Activated T-cell treated with anti-CD3 and anti-CD28 coated beads, Interleukin-2, amount 50 U/mL, for 1 hour (primary cell): ENCODE data around the gene NRP1.

ENCODE experiments used
- DNase-seq: peaks from one replicate; pipeline ENCODE4 v3.0.0-alpha.2; 2020

The NRP1 gene

DNA sequence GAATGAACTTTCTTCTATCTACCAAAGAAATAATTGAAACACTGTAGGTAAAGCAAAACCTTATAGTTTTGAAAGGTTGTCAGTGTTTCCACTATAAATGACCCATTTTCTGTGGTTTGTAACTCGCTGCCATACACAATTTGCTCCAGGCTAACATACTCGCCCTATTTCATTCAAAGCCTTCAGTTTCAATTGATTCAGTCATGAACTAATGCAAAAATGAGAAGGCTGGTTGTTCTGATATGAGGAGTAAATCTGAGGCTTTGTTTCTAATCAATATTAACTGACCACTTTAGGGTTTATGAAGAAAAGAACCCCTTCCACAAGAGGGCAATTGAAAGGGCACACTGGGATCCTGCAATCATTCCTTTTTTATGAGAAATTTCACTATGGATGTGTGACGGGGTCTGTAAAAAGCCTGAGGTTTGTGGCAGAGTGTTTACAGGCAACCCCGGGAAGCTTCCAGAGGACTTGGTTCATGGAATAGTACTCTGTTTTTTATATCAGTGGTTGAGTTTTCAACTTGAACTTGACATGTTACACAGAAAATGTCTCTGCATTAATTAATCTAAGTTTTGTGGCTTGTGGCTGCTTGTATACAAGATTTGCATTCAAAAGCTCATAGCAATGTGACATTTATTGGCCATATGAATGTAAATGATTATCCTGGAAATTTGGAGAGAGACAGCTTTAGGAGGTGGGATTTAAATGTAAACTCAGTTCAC, 133.2 kb downstream of the NRP1 start:
- no peak for DNase-seq

GRCh38 chr10:33199731-33200232, 134.7 kb downstream of the NRP1 start:
- DNase-seq: no peak

- no peak for DNase-seq
Observed at GRCh38 chr10:33198610-33199009, 135.9 kb downstream of the NRP1 start.

- DNase-seq: no peak
Observed at GRCh38 chr10:33196710-33197491, 137.6 kb downstream of the NRP1 start.

DNA sequence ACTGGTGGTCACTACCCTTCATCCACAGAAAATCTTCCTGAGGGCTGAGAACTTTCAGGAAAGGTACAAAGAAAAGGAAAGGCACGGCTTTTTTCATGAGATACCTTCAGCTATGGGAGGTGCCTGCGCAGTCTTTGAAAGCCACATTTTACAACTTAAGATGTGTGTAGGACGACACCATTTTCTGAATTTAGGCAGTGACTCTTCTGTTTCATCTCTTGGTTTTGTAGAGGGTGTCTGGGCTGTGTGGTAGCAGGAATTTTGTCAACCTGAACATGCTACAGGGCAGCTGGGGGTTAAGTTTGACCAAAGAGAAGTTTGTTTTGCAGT, 138.1 kb downstream of the NRP1 start:
- DNase-seq: no peak

GRCh38 chr10:33195608-33196376, 138.7 kb downstream of the NRP1 start:
- DNase-seq: no peak

DNA sequence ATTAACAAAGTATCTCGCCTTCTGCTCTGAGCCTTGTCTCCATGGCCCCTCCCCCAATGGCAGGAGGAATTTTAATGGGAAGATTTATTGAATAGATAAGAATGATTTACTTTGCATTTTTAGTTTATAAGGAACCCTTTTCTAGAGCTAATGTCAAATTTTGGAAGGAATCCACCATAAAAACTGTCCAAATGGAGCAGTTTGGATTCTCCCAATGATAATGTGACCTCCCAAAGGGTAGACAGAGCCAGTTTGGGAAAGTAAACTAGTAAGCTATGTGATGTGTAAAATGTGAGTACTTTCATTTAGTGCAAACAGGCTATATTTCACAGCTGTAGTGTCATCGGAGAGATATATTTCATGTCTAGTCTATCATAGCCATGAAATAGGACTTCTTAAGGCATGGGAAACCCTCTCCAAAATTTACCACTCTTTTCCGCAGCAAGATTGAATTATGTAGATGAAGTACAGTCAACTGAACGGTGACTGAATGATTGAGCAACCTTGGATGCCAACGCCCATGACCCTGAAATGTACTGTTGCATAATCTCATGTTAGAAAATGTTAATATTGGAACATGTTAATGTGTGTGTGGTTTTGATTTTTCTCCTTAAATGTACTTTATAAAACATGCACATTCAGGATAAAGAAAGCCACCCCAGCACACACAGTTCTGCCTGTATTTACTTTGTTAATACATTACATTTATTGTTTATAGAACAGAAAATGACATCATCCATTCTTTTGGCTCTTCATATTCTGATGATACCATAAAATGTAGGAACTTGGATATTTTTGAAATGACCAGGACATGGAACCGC, 140.6 kb downstream of the NRP1 start:
- DNase-seq: no peak

DNA sequence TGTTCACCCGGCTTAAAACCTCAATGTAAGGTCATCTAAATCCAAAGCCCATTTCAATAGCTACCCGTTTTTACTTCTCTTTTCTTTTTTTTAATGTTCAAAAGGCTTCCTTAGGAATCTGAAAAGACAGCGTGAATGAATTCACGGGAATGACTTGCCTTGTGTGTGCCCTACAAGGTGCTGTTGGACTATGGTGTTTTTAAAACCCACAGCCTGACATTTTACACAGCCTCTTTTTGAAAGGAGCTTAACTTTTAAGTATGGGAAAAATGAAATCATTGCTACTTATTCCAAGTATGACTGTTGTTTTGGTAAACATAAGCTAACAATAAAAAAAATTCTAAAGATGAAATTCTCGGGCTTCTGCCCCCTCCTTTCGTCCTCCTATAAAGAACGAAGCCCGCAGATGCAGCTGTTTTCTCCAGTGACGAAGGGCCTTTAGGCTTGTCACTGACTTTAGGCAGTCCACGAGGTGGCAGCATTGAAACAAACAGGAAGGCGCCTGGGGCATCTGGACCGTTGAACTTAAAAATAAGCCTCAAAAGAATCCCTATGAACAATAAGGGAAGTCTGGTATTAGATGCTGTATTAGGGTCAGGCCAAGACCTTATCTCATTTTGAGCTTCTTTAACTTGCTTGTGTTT, 141.3 kb downstream of the NRP1 start:
- peak; percentile 66 for DNase-seq

DNA sequence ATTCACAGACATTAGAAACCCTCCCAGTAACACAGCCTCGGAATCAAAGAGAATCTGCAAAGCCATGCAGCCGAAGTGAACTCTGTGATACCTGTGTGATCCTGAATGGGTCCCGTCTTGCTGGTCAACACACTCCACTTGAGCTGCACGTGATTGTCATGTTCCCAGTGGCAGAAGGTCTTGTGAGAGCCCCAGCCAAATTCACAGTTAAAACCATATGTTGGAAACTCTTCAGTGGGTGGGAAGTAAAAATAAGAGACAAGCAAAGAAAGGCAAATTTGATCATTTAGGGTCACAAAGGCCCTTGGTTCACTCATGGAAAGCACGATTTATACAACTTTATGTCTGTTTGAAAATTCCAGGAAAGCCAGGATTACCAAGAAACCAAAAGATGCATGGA, 142.3 kb downstream of the NRP1 start:
- DNase-seq: no peak

DNA sequence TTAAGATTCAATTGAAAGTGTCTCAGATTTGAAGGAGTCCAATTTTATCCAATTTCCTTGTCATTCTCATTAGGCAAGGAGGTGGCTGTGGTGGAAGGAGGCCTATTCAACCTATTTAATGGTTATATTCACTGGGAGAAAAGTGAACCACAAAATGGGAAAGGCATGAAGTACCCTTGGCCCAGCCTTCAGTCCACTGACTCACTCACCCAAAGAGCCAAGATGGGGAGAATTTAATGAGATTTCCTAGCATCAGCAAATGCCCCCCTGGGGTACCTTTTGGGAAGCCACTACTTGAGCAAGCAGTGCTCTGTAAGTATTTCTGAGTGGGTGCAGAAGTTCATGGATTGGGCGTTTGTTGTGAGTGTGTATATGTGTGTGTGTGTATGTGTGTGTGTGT, 144.1 kb downstream of the NRP1 start:
- DNase-seq: no peak

- no peak for DNase-seq
Observed at GRCh38 chr10:33189808-33190207, 144.7 kb downstream of the NRP1 start.

DNA sequence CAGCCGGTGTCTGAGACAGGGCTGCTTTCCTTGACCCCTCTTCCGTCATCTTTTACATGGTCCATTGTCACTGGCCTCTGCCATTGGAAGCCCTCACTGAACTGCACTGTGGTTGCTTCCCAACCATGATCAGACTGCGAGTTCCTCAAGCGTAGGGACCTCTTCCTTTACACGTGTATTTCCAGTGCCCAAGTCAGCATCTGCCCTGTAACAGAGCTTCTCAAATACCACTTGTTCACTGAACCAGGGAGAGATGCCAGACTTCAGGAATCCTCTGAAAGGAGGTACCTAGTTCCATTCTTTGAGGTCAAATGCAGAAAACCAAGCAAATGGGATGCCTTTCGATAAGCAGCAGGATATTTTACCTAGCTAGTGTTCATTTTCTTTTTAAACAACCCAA, 145.1 kb downstream of the NRP1 start:
- no peak for DNase-seq

DNA sequence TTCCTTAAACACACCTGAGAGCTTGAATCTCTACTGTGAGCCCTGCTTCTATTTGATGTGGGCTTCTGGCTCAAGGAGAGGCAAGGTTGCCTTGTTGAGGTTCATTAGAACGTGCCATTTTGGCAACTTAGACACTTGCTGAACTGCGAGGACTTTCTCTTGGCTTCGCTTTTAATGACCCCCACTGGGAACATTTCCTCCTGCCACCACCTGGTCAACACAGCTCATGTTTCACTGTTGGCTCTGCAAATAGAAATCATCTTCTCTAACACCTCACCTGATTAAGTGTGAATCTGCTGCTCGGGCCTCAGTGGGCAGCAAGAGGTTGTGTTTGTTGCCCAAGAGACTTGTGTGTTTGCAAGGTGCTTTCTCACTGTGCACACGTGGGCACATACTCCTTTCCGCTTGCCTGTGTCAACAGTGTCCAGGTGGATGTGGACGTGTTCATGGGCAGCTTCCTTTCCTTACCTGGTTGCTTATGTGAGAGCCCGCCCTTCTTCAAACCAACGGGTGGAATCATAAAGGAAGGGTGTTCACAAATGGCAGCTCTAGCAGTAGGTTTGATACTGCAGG, 147.0 kb downstream of the NRP1 start:
- no peak for DNase-seq

- DNase-seq: no peak
Observed at GRCh38 chr10:33186150-33186549, 148.3 kb downstream of the NRP1 start.

DNA sequence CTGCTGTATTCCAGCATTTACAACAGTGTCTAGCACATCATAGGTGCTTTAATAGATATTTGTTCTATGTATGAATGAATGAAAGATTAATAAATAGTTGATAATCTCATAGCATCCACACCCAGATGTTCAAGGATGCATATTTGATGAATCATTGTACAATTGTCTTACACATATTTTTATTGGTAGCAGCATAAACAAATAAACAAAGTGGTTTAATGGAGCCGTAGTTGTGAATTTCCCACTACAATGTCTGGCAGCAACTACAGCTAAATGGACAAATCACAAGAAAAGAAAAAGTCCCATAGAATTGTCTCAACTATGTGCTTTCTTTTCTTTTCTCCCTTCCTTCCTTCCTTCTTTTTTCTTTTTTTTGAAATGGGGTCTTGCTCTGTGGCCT, 150.8 kb downstream of the NRP1 start:
- no peak for DNase-seq

DNA sequence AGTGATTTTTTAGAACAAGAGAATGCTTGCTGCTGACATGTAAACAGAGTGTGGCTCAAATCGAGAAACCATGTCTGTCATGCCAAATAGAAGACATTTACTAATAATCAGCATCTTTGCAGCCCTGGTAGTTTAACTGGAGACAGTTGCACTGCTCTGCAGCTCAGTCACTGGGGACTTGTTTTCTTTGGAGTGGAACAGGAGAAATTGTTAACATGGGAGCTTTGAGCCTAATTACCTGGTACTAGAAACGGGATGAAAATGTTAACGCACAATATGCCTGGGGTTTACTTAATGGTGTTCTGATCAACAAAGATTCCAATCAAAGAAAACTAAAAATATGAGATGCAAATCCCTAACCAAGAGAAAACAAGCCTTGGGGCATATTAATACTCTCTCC, 153.5 kb downstream of the NRP1 start:
- DNase-seq: no peak

DNA sequence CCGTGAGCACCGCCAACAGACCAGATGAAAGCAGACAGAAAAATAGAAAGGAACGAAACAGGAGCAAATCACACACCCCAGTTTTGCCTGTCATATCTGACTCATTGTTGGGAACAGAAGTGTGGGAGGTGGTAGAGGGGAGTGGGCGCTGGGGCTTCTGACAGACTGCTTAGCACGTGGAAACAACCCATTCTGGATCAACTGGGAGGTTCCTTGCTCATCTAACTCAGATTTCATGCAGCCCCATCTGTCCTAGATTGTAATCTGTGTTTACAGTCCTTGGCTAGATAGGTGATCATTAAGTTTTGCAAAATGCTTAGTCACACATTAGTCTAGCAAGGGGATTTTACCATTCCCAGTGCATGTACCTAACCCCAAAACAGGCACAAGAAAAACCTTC, 154.1 kb downstream of the NRP1 start:
- DNase-seq: no peak

DNA sequence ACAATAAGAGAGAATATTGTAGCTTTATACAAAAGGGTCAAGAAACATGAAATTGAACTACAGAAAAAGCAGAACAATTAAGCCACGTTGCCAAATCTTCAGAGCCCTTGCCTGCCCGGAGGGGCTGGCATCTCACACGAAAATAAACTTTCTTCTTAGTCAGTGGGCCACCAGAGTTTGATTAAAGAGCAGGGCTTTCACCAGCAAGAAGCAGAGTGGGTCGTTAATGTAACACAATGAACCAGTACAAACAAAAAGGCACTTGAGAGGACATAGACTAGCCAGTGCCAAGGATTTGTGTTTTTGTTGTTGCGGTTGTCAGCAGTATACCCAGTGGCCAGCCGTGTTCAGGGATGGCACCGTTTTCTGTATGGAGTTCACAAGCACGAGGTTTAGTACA, 155.4 kb downstream of the NRP1 start:
- DNase-seq: no peak

DNA sequence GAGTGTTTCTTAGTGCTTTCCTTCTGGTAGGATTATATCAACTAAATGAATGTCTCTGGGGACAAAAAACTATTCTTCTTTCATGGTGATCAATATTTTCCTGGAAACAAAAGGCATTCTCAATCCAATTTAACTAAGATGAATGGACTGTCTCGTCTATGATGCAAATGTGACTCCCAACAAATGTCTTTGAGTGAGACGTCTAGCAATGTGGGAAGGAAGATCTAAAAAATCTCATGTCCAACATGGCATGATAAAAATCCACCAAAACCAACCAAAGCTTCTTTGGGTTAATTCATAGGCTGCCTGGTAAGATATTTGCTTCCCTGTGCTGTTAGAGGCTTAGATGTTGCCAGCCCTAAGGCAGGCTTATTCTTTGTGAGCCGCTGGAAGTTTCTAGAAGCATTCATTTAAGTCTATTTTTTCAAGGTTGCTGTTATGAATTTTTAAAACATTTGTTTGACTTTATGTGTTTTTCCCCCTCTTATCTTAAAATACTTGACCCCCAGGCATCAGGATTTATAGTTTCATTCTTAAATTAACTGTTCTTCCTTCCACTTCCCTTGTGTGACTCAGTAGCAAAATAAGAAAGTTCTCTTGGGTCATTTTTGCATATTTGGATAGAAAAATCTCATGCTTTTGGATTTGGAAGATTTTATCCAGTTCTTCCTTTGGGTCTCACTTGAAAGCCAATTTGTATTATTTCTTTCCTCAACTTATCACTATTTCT, 156.3 kb downstream of the NRP1 start:
- no peak for DNase-seq

DNA sequence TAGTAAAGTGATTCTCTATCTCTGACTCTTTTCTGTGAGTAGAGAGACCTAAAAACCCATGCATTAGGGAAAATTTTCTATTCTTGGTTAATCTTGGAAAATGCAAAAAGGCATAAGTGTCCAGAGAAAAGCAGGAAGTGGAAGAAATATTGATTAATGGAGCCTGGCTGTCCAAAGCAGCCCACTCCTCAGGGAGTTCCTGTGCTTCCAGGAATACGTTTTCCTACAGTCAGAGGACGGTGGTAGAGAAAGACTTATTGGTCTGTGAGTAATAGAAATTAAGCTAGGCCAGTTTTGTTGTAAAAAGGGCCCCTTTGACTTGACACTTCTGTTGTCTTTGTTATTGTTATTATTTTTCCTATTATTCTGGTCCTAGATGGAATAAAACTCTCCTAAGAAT, 157.8 kb downstream of the NRP1 start:
- no peak for DNase-seq
